ENCODE measurements around the gene TCF23. TPM values are rescaled to one million over a fixed set of nuclear protein-coding genes. Genes with fewer than 3 reads are reported as not detected.
A peak's percentile ranks its signal among the peaks of the same experiment; 100 is the strongest.

TCF23 gene
- total RNA-seq, 1 donor from 2014 or later, result not detected

DNA sequence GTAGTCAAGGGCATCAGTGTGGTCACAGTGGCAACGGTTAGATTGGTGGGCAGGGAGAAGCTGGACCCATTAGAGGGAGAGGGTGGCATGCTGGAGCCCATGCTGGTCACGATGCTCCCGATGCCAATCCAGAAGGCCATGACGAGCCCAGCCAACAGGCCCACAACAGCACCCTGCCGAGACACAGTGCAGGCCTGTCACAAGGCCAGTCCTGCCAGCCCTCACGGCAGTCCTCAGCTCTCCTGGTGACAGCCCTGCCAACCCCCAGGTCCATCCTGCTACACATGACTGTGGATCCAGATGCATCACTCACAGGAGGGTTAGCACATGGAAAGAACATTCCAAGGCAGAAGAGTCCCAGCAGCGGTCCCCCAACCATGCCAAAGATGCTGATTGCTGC lies 52.9 kb downstream of the TCF23 start:
- Mint-ChIP-seq H3K4me1 (no peaks in the 10 kb centered on the region), H3K36me3 (ENCODE audit: low read depth) (peaks cover 13% of the 10 kb centered on the region), H3K9me3 (no peaks in the 10 kb centered on the region), H3K27me3 (ENCODE audit: low read depth) (no peaks in the 10 kb centered on the region), H3K4me3 (no peak overlapping the region), H3K27ac (ENCODE audit: unreplicated experiment) (no peak overlapping the region)
- TF ChIP-seq, protein P1, sequence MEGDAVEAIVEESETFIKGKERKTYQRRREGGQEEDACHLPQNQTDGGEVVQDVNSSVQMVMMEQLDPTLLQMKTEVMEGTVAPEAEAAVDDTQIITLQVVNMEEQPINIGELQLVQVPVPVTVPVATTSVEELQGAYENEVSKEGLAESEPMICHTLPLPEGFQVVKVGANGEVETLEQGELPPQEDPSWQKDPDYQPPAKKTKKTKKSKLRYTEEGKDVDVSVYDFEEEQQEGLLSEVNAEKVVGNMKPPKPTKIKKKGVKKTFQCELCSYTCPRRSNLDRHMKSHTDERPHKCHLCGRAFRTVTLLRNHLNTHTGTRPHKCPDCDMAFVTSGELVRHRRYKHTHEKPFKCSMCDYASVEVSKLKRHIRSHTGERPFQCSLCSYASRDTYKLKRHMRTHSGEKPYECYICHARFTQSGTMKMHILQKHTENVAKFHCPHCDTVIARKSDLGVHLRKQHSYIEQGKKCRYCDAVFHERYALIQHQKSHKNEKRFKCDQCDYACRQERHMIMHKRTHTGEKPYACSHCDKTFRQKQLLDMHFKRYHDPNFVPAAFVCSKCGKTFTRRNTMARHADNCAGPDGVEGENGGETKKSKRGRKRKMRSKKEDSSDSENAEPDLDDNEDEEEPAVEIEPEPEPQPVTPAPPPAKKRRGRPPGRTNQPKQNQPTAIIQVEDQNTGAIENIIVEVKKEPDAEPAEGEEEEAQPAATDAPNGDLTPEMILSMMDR (conservative IDR thresholded peaks at IDR 0.05), result no peak
- DNase-seq (ENCODE audit: low read depth, low spot score), result no peak

GRCh38 chr2:27202854-27203253 lies 54.0 kb downstream of the TCF23 start:
- Mint-ChIP-seq H3K36me3 (ENCODE audit: low read depth) (peaks cover 19% of the 10 kb centered on the region), H3K4me1 (no peaks in the 10 kb centered on the region), H3K27me3 (ENCODE audit: low read depth) (no peaks in the 10 kb centered on the region), H3K27ac (ENCODE audit: unreplicated experiment) (no peak overlapping the region), H3K4me3 (no peak overlapping the region), H3K9me3 (no peaks in the 10 kb centered on the region)
- no peak for DNase-seq (ENCODE audit: low read depth, low spot score)
- TF ChIP-seq, protein P1 (conservative IDR thresholded peaks at IDR 0.05), result no peak

DNA sequence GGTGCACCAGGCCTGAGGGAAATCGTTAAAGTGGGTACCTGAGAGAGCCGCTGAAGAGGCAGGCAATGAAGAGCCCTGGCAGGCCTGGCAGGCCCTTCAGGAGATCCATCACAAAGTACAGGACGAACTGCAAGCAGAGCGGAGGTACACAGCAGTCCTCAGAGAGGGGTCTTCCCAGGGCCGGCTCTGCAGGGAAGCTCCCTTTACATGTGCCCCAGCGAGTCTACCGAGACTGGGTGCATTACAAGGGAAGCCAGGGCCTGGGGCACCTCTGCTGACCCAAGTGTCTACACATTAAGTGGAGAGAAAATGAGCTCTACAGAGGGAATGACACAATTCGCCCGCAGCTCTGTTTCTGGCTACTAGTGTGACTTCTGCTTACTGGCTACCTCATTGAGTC lies 54.9 kb downstream of the TCF23 start:
- Mint-ChIP-seq H3K27ac (ENCODE audit: unreplicated experiment) (peak overlapping the region; percentile 11), H3K9me3 (no peaks in the 10 kb centered on the region), H3K4me3 (no peak overlapping the region), H3K4me1 (peaks cover 3% of the 10 kb centered on the region), H3K27me3 (ENCODE audit: low read depth) (no peaks in the 10 kb centered on the region), H3K36me3 (ENCODE audit: low read depth) (peaks cover 19% of the 10 kb centered on the region)
- no peak for DNase-seq (ENCODE audit: low read depth, low spot score)
- TF ChIP-seq, protein P1 (conservative IDR thresholded peaks at IDR 0.05), result no peak

GRCh38 chr2:27204566-27204965 lies 55.8 kb downstream of the TCF23 start:
- Mint-ChIP-seq H3K36me3 (ENCODE audit: low read depth) (peaks cover 19% of the 10 kb centered on the region), H3K4me3 (no peak overlapping the region), H3K27me3 (ENCODE audit: low read depth) (no peaks in the 10 kb centered on the region), H3K9me3 (no peaks in the 10 kb centered on the region), H3K27ac (ENCODE audit: unreplicated experiment) (no peak overlapping the region), H3K4me1 (peaks cover 12% of the 10 kb centered on the region)
- DNase-seq (ENCODE audit: low read depth, low spot score), result no peak
- TF ChIP-seq, protein P1 (conservative IDR thresholded peaks at IDR 0.05), result no peak

DNA sequence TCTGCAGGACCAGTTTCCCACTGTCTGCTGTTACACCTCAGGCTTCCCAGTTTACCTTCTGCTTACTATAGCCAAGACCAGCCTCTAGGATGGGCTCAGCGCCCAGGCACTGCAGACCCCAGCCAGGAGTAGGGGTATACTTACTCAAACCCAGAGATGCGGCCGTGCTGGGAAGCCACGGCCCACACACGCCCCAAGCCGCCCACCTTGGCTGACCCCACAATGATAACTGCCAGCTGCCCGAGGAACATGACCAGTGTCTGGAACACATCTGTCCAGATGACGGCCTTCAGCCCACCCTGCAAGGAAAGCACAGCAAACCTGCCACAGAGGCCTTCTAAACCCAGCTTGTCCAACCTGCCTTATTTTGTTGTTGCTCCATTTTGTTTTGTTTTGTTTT lies 56.4 kb downstream of the TCF23 start:
- H3K9me3 Mint-ChIP-seq, result no peaks in the 10 kb centered on the region
- peaks cover 18% of the 10 kb centered on the region for H3K4me1 Mint-ChIP-seq
- TF ChIP-seq, protein P1 (conservative IDR thresholded peaks at IDR 0.05), result no peak
- H3K36me3 Mint-ChIP-seq (ENCODE audit: low read depth), result peaks cover 21% of the 10 kb centered on the region
- H3K27me3 Mint-ChIP-seq (ENCODE audit: low read depth), result no peaks in the 10 kb centered on the region
- no peak overlapping the region for H3K27ac Mint-ChIP-seq (ENCODE audit: unreplicated experiment)
- DNase-seq (ENCODE audit: low read depth, low spot score), result no peak
- H3K4me3 Mint-ChIP-seq, result no peak overlapping the region

DNA sequence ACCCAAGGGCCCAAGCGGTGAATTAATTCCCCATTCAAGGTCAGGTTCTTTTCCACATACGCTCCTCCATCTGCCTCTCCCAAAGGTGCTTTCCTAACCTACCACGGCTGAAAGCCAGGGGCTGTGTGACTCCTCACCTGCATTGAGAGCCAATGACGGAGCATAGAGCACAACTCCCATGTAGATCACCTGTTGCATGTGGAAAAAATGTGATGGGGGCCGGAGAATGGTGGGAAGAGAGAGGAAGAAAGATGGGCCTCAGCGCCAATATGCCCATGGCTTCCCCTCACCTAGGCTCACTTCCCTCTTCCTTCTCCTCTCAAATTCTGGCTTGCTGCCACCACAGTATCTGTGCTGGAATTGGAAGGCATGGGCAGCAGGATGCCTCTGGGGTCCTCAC lies 57.5 kb downstream of the TCF23 start:
- no peak for DNase-seq (ENCODE audit: low read depth, low spot score)
- Mint-ChIP-seq H3K27me3 (ENCODE audit: low read depth) (no peaks in the 10 kb centered on the region), H3K9me3 (no peaks in the 10 kb centered on the region), H3K4me3 (no peak overlapping the region), H3K27ac (ENCODE audit: unreplicated experiment) (no peak overlapping the region), H3K36me3 (ENCODE audit: low read depth) (peaks cover 21% of the 10 kb centered on the region), H3K4me1 (peaks cover 22% of the 10 kb centered on the region)
- TF ChIP-seq, protein P1 (conservative IDR thresholded peaks at IDR 0.05), result no peak

All from neural crest cell (in vitro differentiated cells).